ENCODE results near the gene CFAP97D2. TPM values are rescaled to one million over a fixed set of nuclear protein-coding genes. Genes with fewer than 3 reads are reported as not detected.

Gene CFAP97D2
- total RNA-seq, 2 experiments from 2014 or later: 0.17 TPM; not detected in 1

DNA sequence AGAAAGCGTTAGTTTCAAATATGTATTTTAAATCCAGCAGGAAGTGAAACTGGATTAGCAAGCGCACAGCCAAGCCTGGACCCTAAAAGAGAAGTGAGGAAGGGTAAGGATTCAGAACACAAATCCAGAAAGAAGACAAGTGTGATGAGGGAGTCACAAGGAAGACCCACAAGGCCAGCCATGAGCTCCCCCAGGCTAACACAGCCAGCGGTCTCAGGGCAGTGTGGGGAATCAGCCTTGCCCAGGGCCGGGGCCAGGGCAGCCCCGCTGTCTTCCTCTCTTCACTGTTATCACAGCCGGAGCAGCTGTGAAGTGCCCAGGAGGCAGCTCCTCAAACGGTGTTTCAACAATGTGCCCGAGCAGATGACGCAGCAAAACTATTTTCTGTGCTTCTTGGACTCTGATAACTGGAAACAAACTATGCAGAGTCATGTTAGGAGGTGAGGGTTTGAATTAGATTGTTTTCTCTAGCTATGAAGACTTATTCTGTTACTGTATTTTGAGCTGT is 43.5 kb downstream of the CFAP97D2 start:
- H3K4me3 Mint-ChIP-seq: no peak overlapping the region

DNA sequence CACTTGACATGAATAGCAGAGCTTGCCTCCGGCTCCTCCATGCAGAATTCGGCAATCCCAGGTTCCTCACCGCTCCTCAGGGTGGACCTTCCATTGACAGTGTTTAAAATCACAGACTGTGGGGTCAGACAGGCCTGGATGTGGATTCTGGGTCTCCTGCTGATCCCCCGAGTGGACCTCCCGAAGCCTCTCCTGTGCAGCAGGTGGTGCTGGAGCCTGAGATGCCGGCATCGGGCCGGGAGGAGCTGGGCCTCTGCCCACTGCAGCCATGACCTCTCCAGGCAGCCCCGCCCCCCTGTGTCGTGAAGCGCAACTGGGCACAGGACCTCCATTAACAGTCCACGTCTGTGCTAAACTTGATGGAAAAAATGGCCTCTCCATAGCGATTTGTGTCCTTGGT is 45.1 kb downstream of the CFAP97D2 start:
- Mint-ChIP-seq H3K27me3 (ENCODE audit: low read depth) (no peaks in the 10 kb centered on the region), H3K4me3 (no peak overlapping the region), H3K4me1 (ENCODE audit: low read depth) (peaks cover 67% of the 10 kb centered on the region), H3K9me3 (no peaks in the 10 kb centered on the region), H3K27ac (no peak overlapping the region), H3K36me3 (ENCODE audit: low read depth) (no peaks in the 10 kb centered on the region)
- CTCF ChIA-PET: no interaction called here
- intact Hi-C loops (cut with micrococcal nuclease): no loop called here
- DNase-seq: no peak

More for the DNA sequence above, 43.5 kb downstream of the CFAP97D2 start:
- DNase-seq: no peak
- CTCF ChIA-PET: interaction anchor here (0.8 to 2.6 kb wide), 4 partner anchors 15 to 274 kb away, joined by 3 to 6 read pairs (median 3); no protein-coding TSS in a partner anchor
- Mint-ChIP-seq H3K9me3 (no peaks in the 10 kb centered on the region), H3K27me3 (ENCODE audit: low read depth) (no peaks in the 10 kb centered on the region), H3K27ac (peak overlapping the region; percentile 50), H3K36me3 (ENCODE audit: low read depth) (no peaks in the 10 kb centered on the region), H3K4me1 (ENCODE audit: low read depth) (peaks cover 80% of the 10 kb centered on the region)
- intact Hi-C loops (cut with micrococcal nuclease): no loop called here

DNA sequence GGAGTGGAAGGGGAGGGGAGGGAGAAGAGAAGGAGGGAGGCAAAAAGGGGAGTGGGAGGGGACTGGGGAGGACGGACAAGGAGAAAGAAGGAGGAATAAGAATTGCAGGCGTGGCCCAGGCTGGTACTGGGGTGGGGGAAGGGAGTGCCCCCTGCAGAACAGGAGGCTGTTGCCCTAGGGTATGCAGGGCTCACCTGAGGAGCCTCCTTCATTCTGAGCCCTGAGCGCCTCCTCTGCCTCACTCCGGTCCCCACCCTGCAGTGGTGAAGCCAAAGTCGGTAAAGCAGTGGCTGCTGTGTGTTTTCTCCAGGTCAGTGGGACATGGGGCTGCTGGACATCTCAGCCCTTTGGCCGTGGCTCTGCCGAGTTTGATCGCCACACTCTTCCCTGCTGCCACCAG is 46.6 kb downstream of the CFAP97D2 start:
- Mint-ChIP-seq H3K9me3 (no peaks in the 10 kb centered on the region), H3K4me3 (no peak overlapping the region), H3K36me3 (ENCODE audit: low read depth) (no peaks in the 10 kb centered on the region), H3K27ac (peak overlapping the region; percentile 63), H3K27me3 (ENCODE audit: low read depth) (no peaks in the 10 kb centered on the region), H3K4me1 (ENCODE audit: low read depth) (peaks cover 61% of the 10 kb centered on the region)
- peak; percentile 46 for DNase-seq
- CTCF ChIA-PET: interaction anchor here (0.6 to 1.4 kb wide), 17 partner anchors 10 to 409 kb away, joined by 3 to 10 read pairs (median 4); no protein-coding TSS in a partner anchor
- intact Hi-C loops (cut with micrococcal nuclease): loop anchor here (1.0 to 5.0 kb wide), 8 partner anchors 82 to 408 kb away; no protein-coding TSS in a partner anchor

DNA sequence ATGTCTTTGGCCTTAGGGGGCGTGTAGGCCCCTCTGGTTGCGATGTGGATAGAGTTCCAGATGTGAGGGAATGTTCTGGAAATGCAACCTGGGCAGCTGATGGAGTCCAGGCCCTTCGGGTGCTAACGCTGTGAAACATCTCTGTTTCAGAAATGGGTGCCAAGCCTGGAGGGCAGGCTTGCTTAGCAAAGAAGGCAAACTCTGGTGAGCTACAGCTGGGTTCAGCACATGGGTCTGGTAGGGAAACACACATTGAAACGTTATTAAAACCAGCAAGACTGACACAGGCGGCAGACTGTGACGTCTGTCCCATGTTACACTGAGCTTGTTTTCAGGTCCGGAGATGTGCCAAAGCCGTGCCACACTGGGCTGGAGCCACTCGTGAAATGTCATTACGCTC is 47.0 kb downstream of the CFAP97D2 start:
- H3K36me3 Mint-ChIP-seq (ENCODE audit: low read depth): no peaks in the 10 kb centered on the region
- CTCF ChIA-PET: interaction anchor here (0.6 to 1.4 kb wide), 18 partner anchors 10 to 410 kb away, joined by 3 to 10 read pairs (median 4); no protein-coding TSS in a partner anchor
- H3K4me3 Mint-ChIP-seq: no peak overlapping the region
- H3K9me3 Mint-ChIP-seq: no peaks in the 10 kb centered on the region
- H3K27me3 Mint-ChIP-seq (ENCODE audit: low read depth): no peaks in the 10 kb centered on the region
- peak overlapping the region; percentile 63 for H3K27ac Mint-ChIP-seq
- intact Hi-C loops (cut with micrococcal nuclease): loop anchor here (1.0 to 5.0 kb wide), 8 partner anchors 83 to 409 kb away; no protein-coding TSS in a partner anchor
- DNase-seq: peak; percentile 38
- peaks cover 59% of the 10 kb centered on the region for H3K4me1 Mint-ChIP-seq (ENCODE audit: low read depth)

DNA sequence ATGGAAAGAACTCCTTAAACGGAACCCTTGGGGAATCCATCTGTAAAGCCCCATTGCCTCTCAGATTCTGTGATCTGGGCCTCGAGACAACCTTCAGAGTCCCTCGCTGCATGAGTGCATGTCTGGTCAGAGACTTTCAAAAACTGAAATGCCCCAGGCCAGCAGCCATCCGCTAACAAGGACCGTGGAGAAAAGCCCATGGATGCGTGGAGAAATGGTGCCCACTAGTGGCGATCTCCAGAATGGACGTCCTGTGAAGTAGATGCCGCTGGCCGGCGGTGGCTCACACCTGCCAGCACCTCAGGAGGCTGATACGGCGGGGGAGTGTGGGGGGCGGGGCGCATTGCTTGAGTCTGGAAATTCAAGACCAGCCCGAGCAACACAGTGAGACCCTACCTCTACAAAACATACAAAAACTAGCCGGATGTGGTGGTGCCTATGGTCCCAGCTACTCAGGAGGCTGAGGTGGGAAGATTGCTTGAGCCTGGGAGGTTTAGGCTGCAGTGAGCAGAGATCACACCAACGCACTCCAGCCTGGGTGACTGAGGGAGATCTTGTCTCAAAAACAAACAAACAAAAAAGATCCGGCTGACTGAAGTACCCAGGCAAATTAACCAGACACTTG is 47.8 kb downstream of the CFAP97D2 start:
- CTCF ChIA-PET: interaction anchor here (0.6 to 1.4 kb wide), 14 partner anchors 9 to 410 kb away, joined by 3 to 8 read pairs (median 4); no protein-coding TSS in a partner anchor
- DNase-seq: peak; percentile 95
- Mint-ChIP-seq H3K9me3 (no peaks in the 10 kb centered on the region), H3K27me3 (ENCODE audit: low read depth) (no peaks in the 10 kb centered on the region), H3K36me3 (ENCODE audit: low read depth) (no peaks in the 10 kb centered on the region), H3K4me3 (peak overlapping the region; percentile 38), H3K27ac (peak overlapping the region; percentile 63), H3K4me1 (ENCODE audit: low read depth) (peaks cover 52% of the 10 kb centered on the region)
- intact Hi-C loops (cut with micrococcal nuclease): loop anchor here (1.0 to 5.0 kb wide), 8 partner anchors 84 to 410 kb away; no protein-coding TSS in a partner anchor

DNA sequence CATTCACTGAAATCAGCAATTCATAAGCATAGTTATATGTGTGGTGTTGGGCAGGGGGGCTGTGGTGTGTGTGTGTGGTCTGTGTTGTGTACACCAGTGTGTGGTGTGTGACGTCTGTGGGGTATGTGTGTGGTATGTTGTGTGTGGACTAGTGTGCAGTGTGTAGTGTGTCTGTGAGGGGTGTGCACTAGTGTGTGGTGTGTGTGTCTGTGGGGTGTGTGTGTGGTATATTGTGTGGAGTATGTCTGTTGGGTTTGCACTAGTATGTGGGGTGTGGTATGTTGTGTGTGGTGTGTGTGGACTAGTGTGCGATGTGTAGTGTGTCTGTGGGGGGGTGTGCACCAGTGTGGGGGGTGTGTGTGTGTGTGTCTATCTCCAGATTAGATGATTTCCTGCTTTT is 48.5 kb downstream of the CFAP97D2 start:
- Mint-ChIP-seq H3K9me3 (no peaks in the 10 kb centered on the region), H3K4me1 (ENCODE audit: low read depth) (peaks cover 46% of the 10 kb centered on the region), H3K27me3 (ENCODE audit: low read depth) (no peaks in the 10 kb centered on the region), H3K4me3 (no peak overlapping the region), H3K27ac (peak overlapping the region; percentile 30), H3K36me3 (ENCODE audit: low read depth) (no peaks in the 10 kb centered on the region)
- intact Hi-C loops (cut with micrococcal nuclease): loop anchor here (2.0 to 5.0 kb wide), 2 partner anchors 161 to 210 kb away; no protein-coding TSS in a partner anchor
- no peak for DNase-seq
- CTCF ChIA-PET: interaction anchor here (0.6 to 1.1 kb wide), 4 partner anchors 60 to 496 kb away, joined by 3 read pairs; no protein-coding TSS in a partner anchor

DNA sequence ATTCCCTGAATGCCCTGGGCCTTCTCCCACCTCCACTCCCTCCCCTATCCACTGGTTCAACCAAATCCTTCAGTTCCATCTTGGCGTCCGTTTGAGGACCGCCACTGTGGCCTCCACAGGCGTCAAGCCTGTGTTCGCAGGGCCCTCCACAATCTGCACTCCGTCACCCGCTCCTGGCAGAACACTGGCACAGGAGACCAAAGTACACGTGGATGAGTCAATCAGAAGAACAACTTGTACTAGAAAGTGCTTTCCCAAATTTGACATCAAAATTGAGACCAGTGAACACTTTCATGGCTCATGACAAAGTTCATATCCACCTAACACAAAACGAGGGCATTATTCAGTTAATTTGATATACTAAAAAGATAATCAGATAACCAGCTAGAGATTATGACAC is 49.1 kb downstream of the CFAP97D2 start:
- Mint-ChIP-seq H3K27me3 (ENCODE audit: low read depth) (no peaks in the 10 kb centered on the region), H3K4me1 (ENCODE audit: low read depth) (peaks cover 42% of the 10 kb centered on the region), H3K27ac (no peak overlapping the region), H3K36me3 (ENCODE audit: low read depth) (no peaks in the 10 kb centered on the region), H3K4me3 (no peak overlapping the region), H3K9me3 (no peaks in the 10 kb centered on the region)
- no peak for DNase-seq
- intact Hi-C loops (cut with micrococcal nuclease): loop anchor here (5.0 kb wide), 1 partner anchor 211 kb away; no protein-coding TSS in a partner anchor
- CTCF ChIA-PET: interaction anchor here (0.7 to 1.2 kb wide), 3 partner anchors 60 to 496 kb away, joined by 3 read pairs; no protein-coding TSS in a partner anchor

DNA sequence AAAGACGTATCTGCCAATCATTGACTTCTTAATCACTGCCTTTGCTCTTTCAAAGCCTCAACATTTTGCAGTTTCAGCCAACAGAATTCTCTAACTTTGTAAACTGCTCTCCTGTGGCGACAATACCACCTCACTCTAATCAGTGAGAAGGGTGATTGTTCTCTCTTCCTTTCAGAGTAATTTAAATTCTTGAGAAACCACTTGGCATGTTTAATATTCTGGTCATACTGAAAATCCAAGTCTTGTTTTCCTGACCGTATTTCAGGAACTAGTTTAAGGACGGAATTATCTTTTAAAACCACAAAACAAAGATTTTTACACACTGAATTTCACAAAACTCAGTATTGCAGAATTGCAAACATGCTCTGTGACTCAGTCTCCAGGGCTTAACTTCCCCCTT is 50.4 kb downstream of the CFAP97D2 start:
- H3K9me3 Mint-ChIP-seq: no peaks in the 10 kb centered on the region
- peaks cover 38% of the 10 kb centered on the region for H3K4me1 Mint-ChIP-seq (ENCODE audit: low read depth)
- no peaks in the 10 kb centered on the region for H3K36me3 Mint-ChIP-seq (ENCODE audit: low read depth)
- CTCF ChIA-PET: no interaction called here
- intact Hi-C loops (cut with micrococcal nuclease): loop anchor here (5.0 kb wide), 1 partner anchor 212 kb away; no protein-coding TSS in a partner anchor
- no peak for DNase-seq
- H3K27ac Mint-ChIP-seq: peak overlapping the region; percentile 5
- H3K4me3 Mint-ChIP-seq: no peak overlapping the region
- no peaks in the 10 kb centered on the region for H3K27me3 Mint-ChIP-seq (ENCODE audit: low read depth)

DNA sequence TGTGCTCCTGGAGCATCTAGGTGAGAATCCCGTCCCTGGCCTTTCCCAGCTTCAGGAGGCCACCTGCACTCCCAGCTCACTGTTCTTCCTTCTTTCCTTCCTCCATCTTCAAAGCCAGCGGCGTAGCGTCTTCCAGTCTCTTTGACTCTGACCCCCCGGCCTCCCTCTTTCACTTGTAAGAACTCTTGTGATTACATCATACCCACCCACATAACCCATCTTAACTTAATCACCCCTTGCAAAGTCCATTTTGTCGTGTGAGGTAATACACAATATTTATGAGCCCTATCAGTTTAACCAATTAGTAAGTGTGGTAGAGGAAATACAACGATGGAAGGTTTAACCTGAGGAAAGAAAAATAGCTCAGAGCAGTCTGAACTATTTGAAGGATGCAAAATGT is 51.1 kb downstream of the CFAP97D2 start:
- Mint-ChIP-seq H3K36me3 (ENCODE audit: low read depth) (no peaks in the 10 kb centered on the region), H3K27ac (no peak overlapping the region), H3K4me1 (ENCODE audit: low read depth) (peaks cover 33% of the 10 kb centered on the region), H3K27me3 (ENCODE audit: low read depth) (no peaks in the 10 kb centered on the region), H3K4me3 (peak overlapping the region; percentile 2), H3K9me3 (no peaks in the 10 kb centered on the region)
- CTCF ChIA-PET: interaction anchor here (1.1 kb wide), 1 partner anchor 117 kb away, joined by 3 read pairs; no protein-coding TSS in a partner anchor
- intact Hi-C loops (cut with micrococcal nuclease): no loop called here
- DNase-seq: no peak

DNA sequence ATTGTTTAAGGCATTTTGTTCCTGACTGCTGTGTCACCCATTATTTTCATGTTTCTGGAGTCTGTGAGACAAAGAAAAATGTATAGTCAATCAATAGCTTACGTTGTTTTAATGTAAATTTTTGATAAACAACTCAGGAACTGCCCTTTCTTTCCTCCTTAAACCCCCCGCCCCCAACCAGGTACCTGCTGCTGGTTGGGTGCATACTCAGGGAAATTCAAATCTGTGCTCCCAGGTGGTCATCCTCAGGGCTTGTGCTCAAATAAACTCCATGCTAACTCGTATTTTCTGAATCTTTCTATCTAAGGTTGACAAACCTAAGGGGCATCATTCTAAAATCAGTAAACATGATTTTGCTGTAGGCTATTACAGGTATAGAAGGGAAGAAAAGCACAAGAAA is 51.5 kb downstream of the CFAP97D2 start:
- peaks cover 34% of the 10 kb centered on the region for H3K4me1 Mint-ChIP-seq (ENCODE audit: low read depth)
- peaks cover 3% of the 10 kb centered on the region for H3K36me3 Mint-ChIP-seq (ENCODE audit: low read depth)
- no peaks in the 10 kb centered on the region for H3K27me3 Mint-ChIP-seq (ENCODE audit: low read depth)
- intact Hi-C loops (cut with micrococcal nuclease): no loop called here
- CTCF ChIA-PET: interaction anchor here (1.1 kb wide), 1 partner anchor 118 kb away, joined by 3 read pairs; no protein-coding TSS in a partner anchor
- H3K4me3 Mint-ChIP-seq: no peak overlapping the region
- no peak overlapping the region for H3K27ac Mint-ChIP-seq
- DNase-seq: no peak
- H3K9me3 Mint-ChIP-seq: no peaks in the 10 kb centered on the region

DNA sequence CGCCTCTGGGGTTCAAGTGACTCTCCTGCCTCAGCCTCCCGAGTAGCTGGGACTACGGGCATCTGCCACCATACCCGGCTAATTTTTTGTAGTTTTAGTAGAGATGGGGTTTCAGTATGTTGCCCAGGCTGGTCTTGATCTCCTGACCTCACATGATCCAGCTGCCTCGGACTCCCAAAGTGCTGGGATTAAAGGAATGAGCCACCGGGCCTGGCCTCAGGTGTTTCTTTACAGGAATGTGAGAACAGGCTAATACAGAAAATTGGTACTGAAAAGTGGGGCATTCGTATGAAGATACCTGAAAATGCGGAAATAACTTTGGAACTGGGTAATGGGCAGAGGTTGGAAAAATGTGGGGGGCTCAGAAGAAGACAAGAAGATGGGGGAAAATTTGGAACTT is 52.8 kb downstream of the CFAP97D2 start:
- H3K4me1 Mint-ChIP-seq (ENCODE audit: low read depth): peaks cover 32% of the 10 kb centered on the region
- H3K9me3 Mint-ChIP-seq: no peaks in the 10 kb centered on the region
- no peaks in the 10 kb centered on the region for H3K27me3 Mint-ChIP-seq (ENCODE audit: low read depth)
- no peak for DNase-seq
- no peak overlapping the region for H3K27ac Mint-ChIP-seq
- peaks cover 9% of the 10 kb centered on the region for H3K36me3 Mint-ChIP-seq (ENCODE audit: low read depth)
- CTCF ChIA-PET: no interaction called here
- no peak overlapping the region for H3K4me3 Mint-ChIP-seq
- intact Hi-C loops (cut with micrococcal nuclease): no loop called here

DNA sequence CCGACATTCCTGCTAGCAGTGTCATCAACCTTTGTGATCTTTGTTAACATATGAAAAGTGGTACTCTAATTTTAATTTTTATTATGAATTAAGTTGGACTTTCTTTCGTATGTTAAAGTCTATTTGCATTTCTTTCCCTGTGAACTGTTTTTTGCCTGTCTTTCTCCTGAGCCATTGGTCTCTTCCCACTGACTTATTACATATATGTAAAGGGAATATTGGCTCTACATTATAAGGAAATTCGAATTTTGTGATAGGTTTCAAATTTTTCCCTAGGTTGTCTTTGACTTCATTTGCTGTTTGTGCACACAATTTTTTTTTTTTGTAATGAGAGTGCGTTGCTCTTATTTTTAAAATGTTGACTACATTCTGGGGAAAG is 55.2 kb downstream of the CFAP97D2 start:
- H3K36me3 Mint-ChIP-seq (ENCODE audit: low read depth): peaks cover 24% of the 10 kb centered on the region
- intact Hi-C loops (cut with micrococcal nuclease): loop anchor here (1.0 kb wide), 1 partner anchor 80 kb away; the partner anchor contains the start of gene CHAMP1
- H3K9me3 Mint-ChIP-seq: no peaks in the 10 kb centered on the region
- CTCF ChIA-PET: no interaction called here
- peak overlapping the region; percentile 81 for H3K4me3 Mint-ChIP-seq
- H3K27me3 Mint-ChIP-seq (ENCODE audit: low read depth): no peaks in the 10 kb centered on the region
- no peak for DNase-seq
- peaks cover 35% of the 10 kb centered on the region for H3K4me1 Mint-ChIP-seq (ENCODE audit: low read depth)
- peak overlapping the region; percentile 83 for H3K27ac Mint-ChIP-seq

Measured in activated naive CD4-positive, alpha-beta T cell treated with anti-CD3 and anti-CD28 coated beads for 36 hours (primary cell).